ENCODE measurements around the gene EDNRB.
"Not testable (repeated sequence)": the region's sequence is repeated elsewhere in the genome, so short reads cannot be mapped to it uniquely, and the experiment has no call there.

EDNRB gene

GRCh38 chr13:77848050-77848449 lies 70.6 kb downstream of the EDNRB start:
- in situ Hi-C loops (cut with MboI; ENCODE audit: low sequenced_read_pairs): not testable (repeated sequence)

DNA sequence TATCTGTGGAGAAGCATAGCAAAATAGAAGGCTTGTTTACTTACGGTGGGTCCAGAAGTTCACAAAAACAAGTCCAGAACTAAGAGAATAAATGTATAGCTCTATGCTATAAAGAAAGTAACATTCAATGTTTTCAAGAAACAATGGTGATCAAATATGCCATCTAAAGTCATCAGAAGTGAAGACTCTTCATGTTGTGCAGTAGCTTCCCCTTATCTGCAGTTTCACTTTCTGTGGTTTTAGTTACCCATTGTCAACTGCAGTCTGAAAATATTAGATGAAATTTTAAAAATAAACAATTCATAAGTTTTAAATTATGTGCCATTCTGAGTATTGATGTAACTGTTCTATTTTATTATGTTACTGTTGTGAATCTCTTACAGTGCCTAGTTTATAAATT lies 72.5 kb downstream of the EDNRB start:
- in situ Hi-C loops (cut with MboI; ENCODE audit: low sequenced_read_pairs): no loop called here

Measured in HL-60/S4 (cell line).